Measurements from ENCODE around the gene EGLN2.
"Not testable (repeated sequence)": the region's sequence is repeated elsewhere in the genome, so short reads cannot be mapped to it uniquely, and the experiment has no call there.

EGLN2 gene

DNA sequence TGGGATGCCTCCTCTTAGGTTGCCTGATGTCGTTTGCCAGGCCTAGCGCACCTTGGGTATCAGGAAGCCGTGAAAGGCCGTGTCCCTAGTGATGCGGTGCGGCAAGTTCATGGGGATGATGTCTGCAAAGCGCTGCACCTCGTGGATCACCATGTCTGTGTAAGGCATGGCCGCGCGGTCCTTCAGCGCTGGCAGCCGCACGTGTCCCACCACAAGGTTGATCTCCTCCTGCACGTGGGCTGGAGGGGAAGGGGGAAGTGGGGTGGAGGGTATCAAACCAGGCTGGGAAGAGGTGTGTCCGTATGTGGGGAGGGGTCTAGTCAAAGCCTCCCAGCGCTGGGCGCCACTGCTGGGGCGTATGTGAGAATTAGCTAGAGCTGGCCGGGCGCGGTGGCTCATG, 23.2 kb downstream of the EGLN2 start:
- H3K4me3 ChIP-seq (ENCODE audit: low read depth, low read length), result no peak overlapping the region
- DNase-seq (ENCODE audit: low read depth), result no peak
- TF ChIP-seq, protein P1, sequence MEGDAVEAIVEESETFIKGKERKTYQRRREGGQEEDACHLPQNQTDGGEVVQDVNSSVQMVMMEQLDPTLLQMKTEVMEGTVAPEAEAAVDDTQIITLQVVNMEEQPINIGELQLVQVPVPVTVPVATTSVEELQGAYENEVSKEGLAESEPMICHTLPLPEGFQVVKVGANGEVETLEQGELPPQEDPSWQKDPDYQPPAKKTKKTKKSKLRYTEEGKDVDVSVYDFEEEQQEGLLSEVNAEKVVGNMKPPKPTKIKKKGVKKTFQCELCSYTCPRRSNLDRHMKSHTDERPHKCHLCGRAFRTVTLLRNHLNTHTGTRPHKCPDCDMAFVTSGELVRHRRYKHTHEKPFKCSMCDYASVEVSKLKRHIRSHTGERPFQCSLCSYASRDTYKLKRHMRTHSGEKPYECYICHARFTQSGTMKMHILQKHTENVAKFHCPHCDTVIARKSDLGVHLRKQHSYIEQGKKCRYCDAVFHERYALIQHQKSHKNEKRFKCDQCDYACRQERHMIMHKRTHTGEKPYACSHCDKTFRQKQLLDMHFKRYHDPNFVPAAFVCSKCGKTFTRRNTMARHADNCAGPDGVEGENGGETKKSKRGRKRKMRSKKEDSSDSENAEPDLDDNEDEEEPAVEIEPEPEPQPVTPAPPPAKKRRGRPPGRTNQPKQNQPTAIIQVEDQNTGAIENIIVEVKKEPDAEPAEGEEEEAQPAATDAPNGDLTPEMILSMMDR (IDR thresholded peaks at IDR 0.05; ENCODE audit: insufficient read depth, low read depth, low read length, missing control alignments), result no peak

DNA sequence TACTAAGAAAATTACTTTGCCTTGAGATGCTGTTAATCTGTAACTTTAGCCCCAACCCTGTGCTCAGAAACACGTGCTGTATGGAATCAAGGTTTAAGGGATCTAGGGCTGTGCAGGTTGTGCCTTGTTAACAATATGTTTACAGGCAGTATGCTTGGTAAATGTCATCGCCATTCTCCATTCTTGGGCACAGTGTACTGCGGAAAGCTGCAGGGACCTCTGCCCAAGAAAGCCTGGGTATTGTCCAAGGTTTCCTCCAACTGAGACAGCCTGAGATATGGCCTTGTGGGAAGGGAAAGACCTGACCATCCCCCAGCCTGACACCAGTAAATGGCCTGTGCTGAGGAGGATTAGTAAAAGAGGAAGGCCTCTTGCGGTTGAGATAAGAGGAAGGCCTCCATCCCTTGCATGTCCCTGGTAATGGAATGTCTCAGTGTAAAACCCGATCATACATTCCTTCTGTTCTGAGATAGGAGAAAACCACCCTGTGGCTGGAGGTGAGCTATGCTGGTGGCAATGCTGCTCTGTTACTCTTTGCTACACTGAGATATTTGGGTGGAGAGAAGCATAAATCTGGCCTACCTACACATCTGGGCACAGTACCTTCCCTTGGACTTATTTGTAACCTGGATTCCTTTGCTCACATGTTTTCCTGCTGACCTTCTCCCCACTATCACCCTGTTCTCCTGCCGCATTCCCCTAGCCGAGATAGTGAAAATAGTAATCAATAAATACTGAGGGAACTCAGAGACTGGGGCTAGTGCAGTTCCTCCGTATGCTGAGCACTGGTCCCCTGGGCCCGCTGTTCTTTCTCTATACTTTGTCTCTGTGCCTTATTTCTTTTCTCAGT, 23.9 kb downstream of the EGLN2 start:
- DNase-seq (ENCODE audit: low read depth); H3K4me3 ChIP-seq (ENCODE audit: low read depth, low read length): not testable (repeated sequence)

DNA sequence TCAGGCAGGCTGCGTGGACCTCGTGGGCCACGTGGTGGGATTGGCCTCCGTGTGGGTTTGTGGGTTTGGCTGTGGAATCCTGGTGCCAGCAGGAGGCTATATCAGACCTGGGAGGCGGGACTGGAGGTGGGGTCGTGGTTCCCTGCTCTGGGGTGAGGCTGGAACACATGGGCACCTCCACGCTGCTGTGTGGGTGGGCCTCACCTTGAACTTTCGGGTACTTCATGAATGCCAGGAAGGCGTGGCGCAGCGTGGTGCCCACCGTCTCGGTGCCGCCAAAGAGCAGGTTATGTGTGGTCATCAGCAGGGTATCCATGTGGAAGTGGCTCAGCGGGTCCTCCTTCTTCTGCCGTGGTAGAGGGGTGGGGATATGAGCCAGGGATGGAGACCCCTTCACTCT, 25.9 kb downstream of the EGLN2 start:
- not testable (repeated sequence) for H3K4me3 ChIP-seq (ENCODE audit: low read depth, low read length); DNase-seq (ENCODE audit: low read depth)

DNA sequence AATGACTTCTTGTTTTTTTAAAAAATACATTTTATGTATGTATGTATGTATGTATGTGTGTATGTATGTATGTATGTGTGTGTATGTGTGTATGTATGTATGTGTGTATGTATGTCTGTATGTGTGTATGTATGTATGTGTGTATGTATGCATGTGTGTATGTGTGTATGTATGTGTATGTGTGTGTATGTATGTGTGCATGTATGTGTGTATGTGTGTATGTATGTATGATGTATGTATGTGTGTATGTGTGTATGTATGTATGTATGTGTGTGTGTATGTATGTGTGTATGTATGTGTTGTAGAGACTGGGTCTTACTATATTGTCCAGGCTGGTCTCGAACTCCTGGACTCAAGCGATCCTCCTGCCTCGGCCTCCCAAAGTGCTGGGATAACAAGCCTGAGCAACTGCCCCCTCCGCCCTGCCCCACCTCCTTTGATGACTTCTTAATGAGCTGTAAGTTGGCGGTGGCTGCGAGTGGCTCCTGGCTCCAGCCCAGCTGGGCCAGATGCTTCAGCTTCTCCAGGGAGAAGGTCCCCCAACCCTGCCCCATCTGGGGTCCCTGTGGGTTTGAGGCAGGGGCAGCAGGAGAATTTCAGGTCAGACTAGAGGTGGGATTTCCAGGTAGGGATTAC, 26.6 kb downstream of the EGLN2 start:
- not testable (repeated sequence) for H3K4me3 ChIP-seq (ENCODE audit: low read depth, low read length); DNase-seq (ENCODE audit: low read depth)

DNA sequence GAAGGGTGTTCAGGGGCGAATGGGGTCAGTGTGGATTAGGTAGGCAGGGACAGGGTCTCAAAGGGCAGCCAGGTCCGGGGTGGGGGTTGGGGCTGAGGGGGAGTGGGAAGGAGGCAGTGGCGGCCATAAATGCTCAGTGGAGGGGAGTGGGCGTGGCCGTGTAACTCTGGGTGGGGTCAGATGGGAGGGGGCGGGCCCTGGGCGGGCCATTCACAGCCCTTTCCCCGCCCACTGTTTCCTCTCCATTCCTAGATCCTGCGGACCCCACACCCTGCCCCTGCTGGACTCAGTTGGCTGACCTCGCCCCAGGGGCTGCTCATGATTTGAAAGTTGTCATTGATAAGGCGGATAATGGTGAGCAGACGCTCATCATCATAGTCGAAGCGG, 27.3 kb downstream of the EGLN2 start:
- H3K4me3 ChIP-seq (ENCODE audit: low read depth, low read length); DNase-seq (ENCODE audit: low read depth): not testable (repeated sequence)

DNA sequence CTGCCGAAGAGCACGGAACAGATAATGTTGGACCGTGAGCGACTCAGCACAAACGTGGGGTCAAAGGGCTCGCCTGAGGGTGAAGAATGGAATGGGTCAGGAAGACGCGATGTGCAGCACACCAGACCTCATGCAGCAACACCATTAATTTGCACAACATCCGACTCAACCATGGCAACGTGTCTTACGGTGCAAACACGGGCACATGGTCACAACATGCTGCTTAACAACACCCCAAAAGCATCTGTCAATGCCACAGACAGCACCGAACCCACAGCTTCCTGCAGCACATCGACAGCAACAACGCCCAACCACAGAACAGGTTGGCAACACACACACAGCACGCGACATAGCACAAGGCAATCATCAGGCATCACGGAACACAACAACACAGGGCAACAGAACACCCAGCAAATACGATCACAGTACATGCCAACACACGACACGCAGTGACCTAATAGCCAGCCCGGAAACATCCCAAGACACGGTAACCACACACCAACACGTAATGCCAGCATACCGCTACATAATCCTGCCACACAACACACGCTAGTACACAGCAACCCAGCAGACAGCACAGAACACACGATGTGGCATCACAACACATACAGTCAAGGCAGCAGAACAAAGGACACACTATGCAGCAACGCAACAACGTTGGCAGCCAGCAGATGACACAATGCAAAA, 27.9 kb downstream of the EGLN2 start:
- H3K4me3 ChIP-seq (ENCODE audit: low read depth, low read length); DNase-seq (ENCODE audit: low read depth): not testable (repeated sequence)

DNA sequence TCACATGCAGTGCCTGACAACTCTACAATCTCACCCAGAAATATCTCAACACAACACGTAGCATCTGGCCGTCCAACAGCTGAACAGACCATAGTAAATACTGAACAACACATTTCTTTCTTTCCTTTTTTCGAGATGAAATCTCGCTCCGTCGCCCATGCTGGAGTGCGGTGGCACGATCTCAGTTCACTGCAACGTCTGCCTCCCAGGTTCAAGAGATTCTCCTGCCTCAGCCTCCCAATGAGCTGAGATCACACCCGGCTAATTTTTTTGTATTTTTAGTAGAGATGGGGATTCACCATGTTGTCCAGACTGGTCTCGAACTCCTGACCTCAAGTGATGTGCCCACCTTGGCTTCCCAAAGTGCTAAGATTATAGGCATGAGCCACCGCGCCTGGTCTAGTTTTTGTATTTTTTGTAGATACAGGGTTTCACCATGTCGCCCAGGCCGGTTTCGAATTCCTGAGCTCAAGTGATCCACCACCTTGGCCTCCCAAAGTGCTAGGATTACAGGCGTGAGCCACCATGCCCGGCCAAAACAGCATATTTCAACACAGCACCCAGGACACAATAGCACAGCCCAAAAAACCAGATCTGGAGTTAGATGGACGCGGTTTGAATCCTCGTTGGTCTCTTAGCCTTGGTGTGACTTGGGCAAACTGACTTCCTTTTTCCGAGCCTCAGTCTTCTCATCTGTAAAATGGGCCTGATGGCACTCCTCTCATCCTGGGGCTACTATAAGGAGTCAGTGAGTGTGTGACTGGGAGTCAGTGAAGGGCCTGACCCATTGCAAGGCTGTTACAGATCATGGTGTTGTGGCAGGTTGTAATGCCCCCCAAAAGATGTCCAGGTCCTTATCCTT, 28.6 kb downstream of the EGLN2 start:
- no peak overlapping the region for H3K4me3 ChIP-seq (ENCODE audit: low read depth, low read length)
- no peak for DNase-seq (ENCODE audit: low read depth)

DNA sequence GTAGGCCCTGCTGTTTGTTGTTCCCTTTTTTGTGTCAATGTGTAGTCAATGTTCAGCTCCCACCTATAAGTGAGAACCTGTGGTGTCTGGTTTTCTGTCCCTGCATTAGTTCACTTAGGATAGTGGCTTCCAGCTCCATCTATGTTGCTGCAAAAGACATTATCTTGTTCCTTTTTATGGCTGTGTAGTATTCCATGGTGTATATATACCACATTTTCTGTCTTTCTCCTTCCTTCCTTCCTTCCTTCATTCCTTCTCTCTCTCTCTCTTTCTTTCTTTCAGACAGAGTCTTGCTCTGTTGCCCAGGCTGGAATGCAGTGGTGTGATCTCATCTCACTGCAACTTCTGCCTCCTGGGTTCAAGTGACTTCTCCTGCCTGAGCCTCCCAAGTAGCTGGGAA, 30.2 kb downstream of the EGLN2 start:
- TF ChIP-seq, protein P1 (IDR thresholded peaks at IDR 0.05; ENCODE audit: insufficient read depth, low read depth, low read length, missing control alignments), result no peak
- DNase-seq (ENCODE audit: low read depth), result no peak

More for the DNA sequence above, 28.6 kb downstream of the EGLN2 start:
- TF ChIP-seq, protein P1 (IDR thresholded peaks at IDR 0.05; ENCODE audit: insufficient read depth, low read depth, low read length, missing control alignments), result no peak

DNA sequence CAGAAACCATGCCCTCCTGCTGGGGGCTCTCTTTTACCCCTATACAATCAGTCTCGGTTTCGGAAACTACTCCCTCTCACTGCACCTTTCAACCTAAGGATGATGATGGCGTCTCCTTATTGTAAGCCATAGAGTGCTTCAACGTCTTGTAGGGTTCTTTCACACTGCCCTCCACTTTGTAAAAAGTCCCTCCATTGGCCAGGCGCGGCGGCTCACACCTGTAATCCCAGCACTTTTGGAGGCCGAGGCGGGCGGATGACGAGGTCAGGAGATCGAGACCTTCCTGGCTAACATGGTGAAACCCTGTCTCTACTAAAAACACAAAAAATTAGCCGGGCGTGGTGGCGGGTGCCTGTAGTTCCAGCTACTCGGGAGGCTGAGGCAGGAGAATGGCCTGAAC, 31.8 kb downstream of the EGLN2 start:
- H3K4me3 ChIP-seq (ENCODE audit: low read depth, low read length); DNase-seq (ENCODE audit: low read depth): not testable (repeated sequence)

More for the DNA sequence above, 30.2 kb downstream of the EGLN2 start:
- no peak overlapping the region for H3K4me3 ChIP-seq (ENCODE audit: low read depth, low read length)
